ENCODE results near the gene IL6R. TPM values are rescaled to one million over a fixed set of nuclear protein-coding genes. Genes with fewer than 3 reads are reported as not detected.

The IL6R gene
- total and polyA plus RNA-seq, 2 of the 4 experiments (the other 2 are of a cell fraction), result 5.3 to 9.5 TPM

- peaks cover 20% of the 10 kb centered on the region; the same call in 1 of the 2 replicates for H3K36me3 ChIP-seq (ENCODE audit: control insufficient read depth, insufficient read depth, low read length)
- TF ChIP-seq MXI1 (IDR thresholded peaks at IDR 0.05; ENCODE audit: borderline replicate concordance, low read depth, low read length) (no peak), MAZ (IDR thresholded peaks at IDR 0.05; ENCODE audit: borderline replicate concordance, low read depth, low read length) (no peak), RFX5 (IDR thresholded peaks at IDR 0.05; ENCODE audit: low read depth, low read length) (no peak), CHD1 (IDR thresholded peaks at IDR 0.05; ENCODE audit: low read depth, low read length) (no peak), CTCF (conservative IDR thresholded peaks at IDR 0.05; ENCODE audit: low read depth, low read length) (no peak), RAD21 (IDR thresholded peaks at IDR 0.05; ENCODE audit: low read length) (no peak), NFE2L2 (IDR thresholded peaks at IDR 0.05; ENCODE audit: low read depth, low read length) (no peak), FOS (IDR thresholded peaks at IDR 0.05; ENCODE audit: low read depth, low read length) (no peak), SMC3 (IDR thresholded peaks at IDR 0.05; ENCODE audit: low read depth, low read length) (no peak), CEBPB (IDR thresholded peaks at IDR 0.05; ENCODE audit: low read depth, low read length) (no peak), RCOR1 (IDR thresholded peaks at IDR 0.05; ENCODE audit: insufficient replicate concordance, low read length) (no peak), BHLHE40 (IDR thresholded peaks at IDR 0.05; ENCODE audit: low read depth, low read length) (no peak), MAFK (IDR thresholded peaks at IDR 0.05; ENCODE audit: low read depth, low read length) (no peak), POLR2A (IDR thresholded peaks at IDR 0.05; ENCODE audit: low read depth, low read length) (no peak)
- TF ChIP-seq, protein P1, sequence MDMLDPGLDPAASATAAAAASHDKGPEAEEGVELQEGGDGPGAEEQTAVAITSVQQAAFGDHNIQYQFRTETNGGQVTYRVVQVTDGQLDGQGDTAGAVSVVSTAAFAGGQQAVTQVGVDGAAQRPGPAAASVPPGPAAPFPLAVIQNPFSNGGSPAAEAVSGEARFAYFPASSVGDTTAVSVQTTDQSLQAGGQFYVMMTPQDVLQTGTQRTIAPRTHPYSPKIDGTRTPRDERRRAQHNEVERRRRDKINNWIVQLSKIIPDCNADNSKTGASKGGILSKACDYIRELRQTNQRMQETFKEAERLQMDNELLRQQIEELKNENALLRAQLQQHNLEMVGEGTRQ (IDR thresholded peaks at IDR 0.05; ENCODE audit: low read depth, low read length), result no peak
- TF ChIP-seq, protein P2, sequence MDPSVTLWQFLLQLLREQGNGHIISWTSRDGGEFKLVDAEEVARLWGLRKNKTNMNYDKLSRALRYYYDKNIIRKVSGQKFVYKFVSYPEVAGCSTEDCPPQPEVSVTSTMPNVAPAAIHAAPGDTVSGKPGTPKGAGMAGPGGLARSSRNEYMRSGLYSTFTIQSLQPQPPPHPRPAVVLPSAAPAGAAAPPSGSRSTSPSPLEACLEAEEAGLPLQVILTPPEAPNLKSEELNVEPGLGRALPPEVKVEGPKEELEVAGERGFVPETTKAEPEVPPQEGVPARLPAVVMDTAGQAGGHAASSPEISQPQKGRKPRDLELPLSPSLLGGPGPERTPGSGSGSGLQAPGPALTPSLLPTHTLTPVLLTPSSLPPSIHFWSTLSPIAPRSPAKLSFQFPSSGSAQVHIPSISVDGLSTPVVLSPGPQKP (IDR thresholded peaks at IDR 0.05; ENCODE audit: borderline replicate concordance, low read depth, low read length), result no peak
- H4K5ac ChIP-seq (ENCODE audit: low read depth, low read length), result no peak overlapping the region
- H3K4me1 ChIP-seq (ENCODE audit: control insufficient read depth, insufficient read depth, low read length), result peaks cover 28% of the 10 kb centered on the region
- H3K4me3 ChIP-seq (ENCODE audit: insufficient read depth, low read depth, low read length), result no peak overlapping the region
- H3K9me3 ChIP-seq (ENCODE audit: control insufficient read depth, insufficient read depth, low read length), result no peaks in the 10 kb centered on the region
- no peak overlapping the region for H3K56ac ChIP-seq (ENCODE audit: extremely low read depth, insufficient read depth, low read length)
- peaks cover 3 to 14% of the 10 kb centered on the region in 2 experiments; a peak in 1 of 4 replicates for H3K79me1 ChIP-seq (ENCODE audit: low read depth in 1 of 2, low read length in 2 of 2)
- peaks cover 47% of the 10 kb centered on the region for H4K20me1 ChIP-seq (ENCODE audit: insufficient read depth, low read length)
- no TSS peak for BruUV-seq (replicated peaks)
- no peak overlapping the region for H2BK15ac ChIP-seq (ENCODE audit: low read depth, low read length)
- H2BK20ac ChIP-seq (ENCODE audit: low read depth, low read length), result no peak overlapping the region
- peak overlapping the region; percentile 4; the same call in 1 of the 2 replicates for H2AK5ac ChIP-seq (ENCODE audit: low read depth, low read length)
- no peak overlapping the region for H2BK120ac ChIP-seq (ENCODE audit: low read depth, low read length)
- CTCF ChIA-PET, result no interaction called here
- no peak overlapping the region for H3K14ac ChIP-seq (replicated peaks; ENCODE audit: low read depth, low read length)
- H3K9ac ChIP-seq (ENCODE audit: low read depth, low read length), result no peak overlapping the region
- H2AK9ac ChIP-seq (replicated peaks; ENCODE audit: low read depth, low read length, poor library complexity), result no peak overlapping the region
- no peak overlapping the region for H3K18ac ChIP-seq (ENCODE audit: low read depth, low read length)
- H4K8ac ChIP-seq (ENCODE audit: low read depth in 2 of 2, low read length in 2 of 2), result no peak overlapping the region
- no peak overlapping the region for H3K23ac ChIP-seq (ENCODE audit: low read depth, low read length)
- no peak overlapping the region for H4K91ac ChIP-seq (ENCODE audit: insufficient read depth, low read depth, low read length)
- peak overlapping the region; percentile 8 for H2AFZ ChIP-seq (replicated peaks; ENCODE audit: low read length, poor library complexity)
- ATAC-seq (ENCODE audit: low read depth) (no peak), DNase-seq (no peak)
- in situ Hi-C loops (cut with MboI; ENCODE audit: low sequenced_read_pairs), result no loop called here
- POLR2A ChIA-PET (ENCODE audit: unreplicated experiment), result interaction anchor here (0.5 kb wide), 1 partner anchor 270 kb away, joined by 3 read pairs; no protein-coding TSS in a partner anchor
- no peak overlapping the region for H3K4me2 ChIP-seq (ENCODE audit: low read depth, low read length)
- dilution Hi-C loops (cut with HindIII; ENCODE audit: low sequenced_read_pairs, unreplicated experiment), result no loop called here
- H2BK5ac ChIP-seq (ENCODE audit: low read depth, low read length, poor library complexity, severe bottlenecking), result no peak overlapping the region
- peaks cover 26% of the 10 kb centered on the region for H3K9me1 ChIP-seq (ENCODE audit: insufficient read depth, low read length)
- no peaks in the 10 kb centered on the region for H3K27me3 ChIP-seq (ENCODE audit: control insufficient read depth, insufficient read depth, low read length)
- no peak overlapping the region for H3K4ac ChIP-seq (ENCODE audit: low read depth, low read length)
- intact Hi-C loops (cut with micrococcal nuclease), result no loop called here
- WGBS, 2 experiments (ENCODE audit: extremely low coverage in 2 of 2, insufficient read length in 1 of 2), result 96% methylated on average over 7 of the region's 15 CpGs; no CpG with 5 or more reads in 1 of the 2 experiments
- H3K27ac ChIP-seq (ENCODE audit: insufficient read depth, low read length), result no peak overlapping the region
Observed at GRCh38 chr1:154429118-154429517, 24.0 kb downstream of the IL6R start.

Measured in IMR-90 (cell line).